HepG2 (cell line): ENCODE data around the gene LRRC42. TPM values are rescaled to one million over a fixed set of nuclear protein-coding genes. Genes with fewer than 3 reads are reported as not detected.
A peak's percentile ranks its signal among the peaks of the same experiment; 100 is the strongest.

Experiments used
- ARID2 ChIP-seq: sonication (generic); formaldehyde crosslinking; IDR thresholded peaks from 2 replicates; pipeline ENCODE4 v1.8.1; 2022; ENCODE audit warnings: mild to moderate bottlenecking, missing genetic modification reagents, borderline replicate concordance
- CEBPB ChIP-seq: IDR thresholded peaks from 2 replicates; pipeline ENCODE4 v1.6.1; 2011; ENCODE audit warnings: low read depth, low read length, improper control_type of control experiment, borderline replicate concordance
- CEBPG ChIP-seq: IDR thresholded peaks from 2 replicates; pipeline ENCODE4 v1.6.1; 2016
- FOXA3 ChIP-seq: IDR thresholded peaks from 2 replicates; pipeline ENCODE4 v1.6.1; 2016; ENCODE audit warnings: missing genetic modification reagents, missing compliant biosample characterization
- FOXO1 ChIP-seq: sonication (generic); formaldehyde crosslinking; IDR thresholded peaks from 2 replicates; pipeline ENCODE4 v1.4.0; 2020; ENCODE audit warnings: missing genetic modification reagents
- GATAD2A ChIP-seq: IDR thresholded peaks from 2 replicates; pipeline ENCODE4 v1.6.1; 2016
- GFI1 ChIP-seq: sonication (generic); formaldehyde crosslinking; IDR thresholded peaks from 2 replicates; pipeline ENCODE4 v1.5.0; 2020; ENCODE audit warnings: missing genetic modification reagents, mild to moderate bottlenecking, borderline replicate concordance
- HDAC2 ChIP-seq: sonication (generic); formaldehyde crosslinking; IDR thresholded peaks from 2 replicates; pipeline ENCODE4 v1.4.0; 2020; ENCODE audit warnings: missing genetic modification reagents
- HMG20A ChIP-seq: IDR thresholded peaks from 2 replicates; pipeline ENCODE4 v1.6.1; 2016; ENCODE audit warnings: borderline replicate concordance
- HNF4G ChIP-seq, 2 experiments: sonication (generic) in 1 of 2; formaldehyde crosslinking in 1 of 2; IDR thresholded peaks; 2 replicates each; pipeline versions ENCODE4 v1.4.0 to v1.6.1; 2011 to 2020; ENCODE audit warnings: borderline replicate concordance in 2 of 2, low read depth in 2 of 2, mild to moderate bottlenecking in 2 of 2, low read length in 1 of 2, missing genetic modification reagents in 1 of 2, moderate library complexity in 1 of 2
- NCOA2 ChIP-seq: sonication (generic); formaldehyde crosslinking; IDR thresholded peaks from 2 replicates; pipeline ENCODE4 v1.8.0; 2022; ENCODE audit warnings: inconsistent platforms
- NR2F1 ChIP-seq, 2 experiments: fragments of 450-650 bp in 1 of 2; formaldehyde crosslinking in 1 of 2; IDR thresholded peaks; 2 replicates each; pipeline versions ENCODE4 v1.5.0 to v1.6.1; 2016 to 2020; ENCODE audit warnings: mild to moderate bottlenecking in 1 of 2, missing compliant biosample characterization in 1 of 2, missing genetic modification reagents in 1 of 2, moderate library complexity in 1 of 2
- NR2F2 ChIP-seq: IDR thresholded peaks from 2 replicates; pipeline ENCODE4 v1.6.1; 2012; ENCODE audit warnings: low read depth, inconsistent platforms, borderline replicate concordance
- PATZ1 ChIP-seq: sonication (generic); formaldehyde crosslinking; IDR thresholded peaks from 2 replicates; pipeline ENCODE4 v1.4.0; 2020; ENCODE audit warnings: missing genetic modification reagents
- PAX8 ChIP-seq: sonication (generic); formaldehyde crosslinking; IDR thresholded peaks from 2 replicates; pipeline ENCODE4 v1.8.0; 2022; ENCODE audit warnings: mild to moderate bottlenecking, missing genetic modification reagents, borderline replicate concordance
- PHF21A ChIP-seq: sonication (generic); formaldehyde crosslinking; IDR thresholded peaks from 2 replicates; pipeline ENCODE4 v1.5.0; 2020; ENCODE audit warnings: mild to moderate bottlenecking, missing genetic modification reagents
- PPARG ChIP-seq: conservative IDR thresholded peaks from 2 replicates; pipeline ENCODE4 v1.6.1; 2016; ENCODE audit warnings: missing biosample characterization, missing genetic modification reagents
- PRDM4 ChIP-seq: sonication (generic); formaldehyde crosslinking; IDR thresholded peaks from 2 replicates; pipeline ENCODE4 v1.9.0; 2021; ENCODE audit warnings: missing genetic modification reagents, borderline replicate concordance
- RXRB ChIP-seq: IDR thresholded peaks from 2 replicates; pipeline ENCODE4 v1.6.1; 2016; ENCODE audit warnings: borderline replicate concordance, missing genetic modification reagents, missing compliant biosample characterization
- SALL1 ChIP-seq: sonication (generic); formaldehyde crosslinking; IDR thresholded peaks from 2 replicates; pipeline ENCODE4 v1.8.0; 2022; ENCODE audit warnings: mild to moderate bottlenecking, missing genetic modification reagents
- SOX6 ChIP-seq, 2 experiments: fragments of 450-650 bp in 1 of 2; sonication (generic) in 1 of 2; formaldehyde crosslinking in 1 of 2; IDR thresholded peaks; 2 replicates each; pipeline versions ENCODE4 v1.4.0 to v1.6.1; 2017 to 2020; ENCODE audit warnings: antibody characterized with exemption in 1 of 2, mild to moderate bottlenecking in 1 of 2, missing genetic modification reagents in 1 of 2
- TEAD3 ChIP-seq: optimal IDR thresholded peaks from 2 replicates; pipeline ENCODE3; 2016; ENCODE audit warnings: borderline replicate concordance
- ZNF607 ChIP-seq: sonication (generic); formaldehyde crosslinking; IDR thresholded peaks from 2 replicates; pipeline ENCODE4 v1.5.1; 2020; ENCODE audit warnings: missing genetic modification reagents, mild to moderate bottlenecking, borderline replicate concordance
- polyA plus RNA-seq, 8 experiments: library from polyadenylated mRNA; depleted of rRNA in 3 of 8; stranded (reverse) in 7 of 8; unstranded in 1 of 8; fragments of >200 nt; fragmentation: Illumina TruSeq in 4 of 8; extraction: Trizol in 4 of 8; gene quantifications; 2 replicates each; pipeline versions ENCODE4 v1.2.1 to v1.2.3, GENCODE V29; 2011 to 2016; ENCODE audit warnings: low read depth in 4 of 8, missing spikeins in 1 of 8, mixed read lengths in 1 of 8; ENCODE audit not compliant: insufficient read depth in 1 of 8
- total RNA-seq, 5 experiments: library from RNA; depleted of rRNA; stranded (reverse); fragments of >200 nt; fragmentation: Illumina TruSeq; extraction: Trizol; gene quantifications; 2 replicates each; pipeline ENCODE4 v1.2.3, GENCODE V29; 2016; ENCODE audit warnings: low read depth in 1 of 5

Gene LRRC42
- total and polyA plus RNA-seq, 2 of the 13 experiments (the other 11 are each of a cell fraction or from before 2014, with no cell fraction given) = 30.6 to 43.6 TPM

- TF ChIP-seq PRDM4 (CRISPR knock-in tag) = no peak
- peak; percentile 59; the same call in 1 of the 2 replicates for TF ChIP-seq CEBPB
- TF ChIP-seq PATZ1 (CRISPR knock-in tag) = 0 out of 2 replicates have a peak, but pooled peaks have one; percentile 23
- peak; percentile 30; the same call in 1 of the 2 replicates for TF ChIP-seq RXRB (CRISPR knock-in tag)
- peak; percentile 7; the same call in 1 of the 2 replicates for TF ChIP-seq HNF4G (IDR thresholded peaks at IDR 0.05; ENCODE audit: borderline replicate concordance, low read depth, low read length)
- no peak for TF ChIP-seq HNF4G (CRISPR knock-in tag; IDR thresholded peaks at IDR 0.05; ENCODE audit: borderline replicate concordance, low read depth)
- TF ChIP-seq NR2F2 = peak; percentile 63; the same call in 1 of the 2 replicates
- 0 out of 2 replicates have a peak, but pooled peaks have one; percentile 21 for TF ChIP-seq PPARG (CRISPR knock-in tag)
- peak; percentile 17; the same call in 1 of the 2 replicates for TF ChIP-seq NCOA2 (CRISPR knock-in tag)
- TF ChIP-seq ZNF607 (CRISPR knock-in tag) = no peak
- peak; percentile 75 for TF ChIP-seq TEAD3 (CRISPR knock-in tag)
- peak; percentile 50; the same call in 1 of the 2 replicates for TF ChIP-seq HDAC2 (CRISPR knock-in tag)
- no peak for TF ChIP-seq SOX6 (IDR thresholded peaks at IDR 0.05)
- TF ChIP-seq SOX6 (CRISPR knock-in tag; IDR thresholded peaks at IDR 0.05) = peak; percentile 40; the same call in 1 of the 2 replicates
- TF ChIP-seq NR2F1 (CRISPR knock-in tag; IDR thresholded peaks at IDR 0.05) = peak; percentile 56 to 85; a peak in 3 of 4 replicates
- TF ChIP-seq ARID2 = no peak
- TF ChIP-seq PHF21A (CRISPR knock-in tag) = peak; percentile 67; the same call in 1 of the 2 replicates
- TF ChIP-seq FOXO1 (CRISPR knock-in tag) = 0 out of 2 replicates have a peak, but pooled peaks have one; percentile 20
- TF ChIP-seq GATAD2A (CRISPR knock-in tag) = peak; percentile 25; the same call in 1 of the 2 replicates
- TF ChIP-seq HMG20A = peak; percentile 81; the same call in 1 of the 2 replicates
- TF ChIP-seq SALL1 (CRISPR knock-in tag) = peak; percentile 44
- TF ChIP-seq PAX8 (CRISPR knock-in tag) = no peak
- TF ChIP-seq FOXA3 (CRISPR knock-in tag) = peak; percentile 50
- peak; percentile 65 for TF ChIP-seq CEBPG (CRISPR knock-in tag)
- peak; percentile 99 for TF ChIP-seq GFI1
These were observed 36.2 kb upstream of the LRRC42 start (continued) for GRCh38 chr1:53909946-53910345.
